SKM-1 (cell line): ENCODE data around the gene EYS.
A peak's percentile ranks its signal among the peaks of the same experiment; 100 is the strongest.
"Not testable (repeated sequence)": the region's sequence is repeated elsewhere in the genome, so short reads cannot be mapped to it uniquely, and the experiment has no call there.

Experiments
- DNase-seq: peaks from one replicate; lab custom pipeline; 2025; ENCODE audit not compliant: unreplicated experiment; lab: John Stamatoyannopoulos, UW

Gene EYS

DNA sequence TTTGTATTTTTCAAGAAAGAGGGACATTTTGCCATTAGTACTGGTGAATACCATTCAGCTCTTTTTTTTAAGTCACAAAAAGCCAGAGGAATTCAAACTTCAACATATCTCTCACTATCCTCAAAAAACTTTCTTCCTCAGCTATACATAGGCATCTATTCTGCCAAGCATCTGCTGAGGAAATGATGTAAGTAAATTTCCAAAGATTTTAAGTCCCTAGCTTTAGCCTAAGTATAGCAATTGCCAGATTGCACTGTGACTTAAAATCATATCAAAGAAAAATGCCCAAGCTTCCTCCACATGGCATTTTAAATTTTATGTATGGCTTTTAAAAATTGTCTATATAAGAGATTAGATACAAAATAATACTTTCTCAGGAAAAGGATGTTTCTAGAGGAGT, 237.4 kb downstream of the EYS start:
- no peak for DNase-seq

GRCh38 chr6:65468307-65468706, 238.7 kb downstream of the EYS start:
- no peak for DNase-seq

DNA sequence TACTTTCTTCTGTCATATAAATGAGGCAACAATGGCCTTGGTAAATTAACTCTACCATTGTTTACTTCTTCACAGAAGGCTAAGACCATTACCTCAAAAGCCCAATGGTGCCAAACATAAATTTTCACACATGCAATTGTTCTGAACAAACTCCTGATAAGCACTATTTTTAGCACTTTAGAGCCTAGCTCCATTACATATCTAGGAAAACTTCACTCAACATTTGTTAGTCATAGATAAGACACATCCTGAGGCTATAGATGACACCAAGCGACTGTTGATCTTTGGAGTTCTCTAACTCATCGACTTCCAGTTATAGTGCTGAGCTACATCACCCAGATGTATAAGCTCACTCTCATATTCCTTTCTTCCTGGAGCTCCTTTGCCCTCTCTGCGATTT, 245.9 kb downstream of the EYS start:
- no peak for DNase-seq

DNA sequence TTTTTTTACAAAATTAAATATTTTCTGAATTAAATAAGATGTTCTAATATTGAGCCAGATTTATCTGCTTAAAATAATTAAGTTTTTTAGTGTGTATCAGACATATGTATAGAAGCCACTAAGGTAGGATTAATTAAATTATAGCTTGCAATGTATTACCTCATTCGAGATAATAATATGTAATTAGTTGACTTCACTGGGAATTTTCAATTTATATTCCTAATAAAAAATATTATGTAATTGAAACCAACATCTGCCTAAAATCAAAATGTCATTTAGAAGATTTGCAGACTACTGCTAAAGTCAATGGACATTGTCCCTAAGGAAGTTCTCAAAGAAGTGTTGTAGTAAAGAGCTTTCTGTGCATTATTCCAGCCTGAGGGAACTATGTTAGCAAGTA, 254.7 kb downstream of the EYS start:
- DNase-seq, result no peak

- no peak for DNase-seq
Observed at GRCh38 chr6:65450451-65450850, 256.6 kb downstream of the EYS start.

DNA sequence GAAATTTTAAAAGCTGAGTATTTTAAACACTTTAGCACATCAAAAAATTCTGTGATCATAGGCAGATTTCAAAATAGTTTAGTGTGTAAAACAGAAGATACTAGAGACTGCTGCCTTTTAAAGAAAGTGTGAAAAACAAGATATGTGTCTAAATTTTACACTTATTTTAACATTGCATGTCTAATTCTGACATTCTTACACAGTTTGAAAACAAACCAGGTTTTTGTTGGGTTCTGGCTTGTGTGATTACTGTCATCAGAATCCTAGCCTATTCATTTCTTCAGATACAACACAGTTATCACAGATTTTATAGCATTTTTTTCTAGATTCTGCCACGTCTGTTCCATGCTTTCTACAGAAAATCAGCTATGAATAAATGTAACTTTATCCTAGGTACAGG, 257.1 kb downstream of the EYS start:
- no peak for DNase-seq

DNA sequence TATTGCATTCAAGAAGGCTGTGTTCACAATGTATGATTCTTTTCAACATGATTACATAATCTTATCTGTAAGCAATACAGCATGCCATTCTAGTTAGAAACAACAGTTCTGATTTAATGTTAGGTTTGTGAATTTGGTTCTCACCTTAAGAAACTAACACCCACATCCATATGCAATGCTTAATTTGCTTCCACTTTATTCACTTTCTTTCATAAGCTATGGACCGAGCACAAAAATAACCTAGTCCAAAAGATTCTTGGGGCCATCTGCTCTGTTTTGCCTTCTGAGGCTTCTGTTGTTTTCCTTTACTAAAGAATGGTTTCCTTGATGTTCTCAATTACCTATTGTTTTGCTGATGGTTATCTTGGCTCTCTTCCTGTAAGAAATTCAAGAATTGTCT, 258.2 kb downstream of the EYS start:
- DNase-seq, result no peak

- DNase-seq, result no peak
Observed at GRCh38 chr6:65436281-65436680, 270.7 kb downstream of the EYS start.

DNA sequence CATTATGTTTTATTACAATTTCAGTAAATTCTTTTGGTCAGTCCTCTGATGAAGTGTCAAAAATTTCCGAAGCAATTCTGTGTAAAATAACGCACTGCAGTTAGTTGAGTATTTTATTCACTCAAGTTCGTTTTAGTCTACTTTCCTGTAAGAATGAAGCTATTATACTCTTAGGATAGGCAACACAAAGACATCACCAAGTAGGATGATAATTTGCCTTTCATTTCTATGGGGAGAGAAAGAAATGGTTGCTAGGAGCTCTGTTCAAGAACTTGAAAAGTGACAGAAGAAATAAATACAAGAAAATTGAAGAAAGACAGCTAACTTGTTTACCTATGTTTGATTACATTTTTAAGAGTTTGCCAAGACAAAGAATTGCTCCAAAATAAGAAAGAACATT, 290.4 kb downstream of the EYS start:
- no peak for DNase-seq

GRCh38 chr6:65410309-65410708, 296.7 kb downstream of the EYS start:
- no peak for DNase-seq

GRCh38 chr6:65402564-65402963, 304.5 kb downstream of the EYS start:
- no peak for DNase-seq

DNA sequence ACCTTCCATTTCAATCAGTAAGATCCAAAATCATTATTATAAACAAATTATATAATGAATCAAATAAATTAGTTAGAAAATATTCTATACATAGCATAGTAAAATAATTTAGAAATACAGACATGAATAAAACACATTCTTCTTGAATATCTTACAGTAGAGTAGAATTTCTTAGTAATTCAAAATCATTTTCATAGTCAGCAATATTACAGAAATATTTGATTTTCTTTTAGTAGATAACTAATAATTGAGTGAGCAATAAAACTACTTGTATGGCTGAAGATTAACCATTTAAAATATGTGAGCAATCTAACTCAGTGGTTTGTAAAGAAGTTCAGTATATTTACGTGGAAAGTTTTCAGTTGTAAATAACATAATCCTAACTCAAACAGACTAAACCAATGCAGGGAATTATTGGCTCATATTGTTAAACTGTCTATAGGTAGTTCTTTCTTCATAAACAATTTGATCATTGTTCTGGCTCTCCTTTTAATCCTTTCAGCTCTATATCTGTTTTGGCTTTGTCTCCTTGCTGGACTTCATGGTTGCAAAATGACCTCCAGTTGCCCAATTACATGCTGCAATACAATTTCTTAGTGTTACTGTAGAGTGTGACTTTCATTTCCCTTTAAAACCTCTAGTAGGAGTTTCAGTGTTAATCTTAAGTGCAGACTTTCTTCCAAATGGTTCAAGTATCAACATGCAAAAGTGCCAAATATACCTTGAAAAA, 307.5 kb downstream of the EYS start:
- DNase-seq, result peak; percentile 69

GRCh38 chr6:65398851-65399250, 308.2 kb downstream of the EYS start:
- no peak for DNase-seq

DNA sequence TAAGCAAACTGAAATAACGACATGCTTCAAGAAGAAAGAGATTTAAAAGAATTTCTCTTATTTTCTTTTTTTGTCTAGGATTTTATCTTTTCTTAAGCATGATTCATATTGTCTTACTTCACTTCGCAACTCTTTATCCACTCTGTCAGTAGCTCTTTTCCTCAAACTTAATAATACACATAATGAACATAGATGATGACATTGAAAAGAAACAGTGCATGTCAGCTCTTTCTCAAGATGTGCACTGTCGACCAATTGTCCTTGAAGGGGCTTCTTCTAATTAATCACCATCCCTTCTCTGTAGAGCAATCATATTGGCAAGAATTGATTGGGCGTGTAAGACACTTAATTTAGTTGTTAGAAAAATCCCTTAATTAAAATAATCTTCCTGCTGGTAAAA, 356.5 kb downstream of the EYS start:
- no peak for DNase-seq

- not testable (repeated sequence) for DNase-seq
Observed at GRCh38 chr6:65302655-65303054, 404.4 kb downstream of the EYS start.

DNA sequence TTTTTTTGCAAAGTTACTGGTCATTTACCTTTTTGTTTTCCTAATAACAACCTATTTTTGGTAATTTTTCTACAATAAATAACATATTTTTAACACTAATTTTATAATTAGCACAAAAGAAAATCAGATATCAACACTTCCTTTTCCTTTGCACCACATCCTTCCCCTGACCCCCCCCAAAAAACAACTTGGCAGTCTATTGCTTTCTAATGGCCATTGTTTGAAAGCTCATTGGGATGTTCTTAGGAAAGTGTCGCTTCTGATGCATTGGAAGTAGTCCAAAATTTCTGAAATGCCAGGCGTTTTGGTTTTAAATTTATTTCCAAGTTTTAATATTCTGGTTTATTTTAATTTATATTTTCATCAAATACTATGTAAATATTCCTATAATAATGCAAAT, 407.8 kb downstream of the EYS start:
- no peak for DNase-seq

- DNase-seq, result no peak
Observed at GRCh38 chr6:65295812-65296211, 411.2 kb downstream of the EYS start.

DNA sequence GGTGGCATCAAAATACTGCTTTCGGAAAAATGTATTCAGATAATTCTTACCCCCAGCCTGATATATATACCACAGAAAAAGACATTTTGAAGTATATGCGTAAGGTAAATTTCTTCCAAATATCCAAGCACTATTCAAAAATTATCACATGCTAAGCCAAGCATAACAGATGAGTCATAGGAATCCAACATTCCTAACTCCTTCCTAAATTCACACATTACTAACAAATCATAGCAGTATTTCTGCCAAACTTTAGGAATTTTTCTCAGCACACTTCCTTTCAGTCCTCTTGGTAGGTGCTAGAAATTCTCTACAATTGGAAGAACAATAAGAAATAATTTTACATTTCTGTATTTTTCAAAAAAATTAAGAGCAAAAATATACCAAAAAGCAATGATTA, 417.5 kb downstream of the EYS start:
- no peak for DNase-seq

DNA sequence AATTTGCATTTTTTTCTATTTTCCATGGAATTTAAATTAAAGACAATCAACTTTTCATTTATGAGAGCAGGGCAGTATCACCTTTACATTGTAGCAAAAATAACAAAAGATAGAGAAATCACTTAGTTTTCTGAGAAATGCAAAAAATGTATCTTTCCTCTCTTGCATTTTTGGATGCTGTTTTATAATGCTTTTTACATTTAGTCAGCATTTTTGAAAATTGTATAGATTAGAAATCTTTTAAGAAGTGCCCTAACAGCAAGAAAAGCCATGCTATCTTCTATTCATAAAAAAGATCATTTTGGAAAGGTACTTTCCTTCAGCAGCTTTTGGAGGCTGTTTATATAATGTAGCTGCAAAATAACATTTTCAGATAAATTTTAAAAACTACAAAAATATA, 421.8 kb downstream of the EYS start:
- no peak for DNase-seq

DNA sequence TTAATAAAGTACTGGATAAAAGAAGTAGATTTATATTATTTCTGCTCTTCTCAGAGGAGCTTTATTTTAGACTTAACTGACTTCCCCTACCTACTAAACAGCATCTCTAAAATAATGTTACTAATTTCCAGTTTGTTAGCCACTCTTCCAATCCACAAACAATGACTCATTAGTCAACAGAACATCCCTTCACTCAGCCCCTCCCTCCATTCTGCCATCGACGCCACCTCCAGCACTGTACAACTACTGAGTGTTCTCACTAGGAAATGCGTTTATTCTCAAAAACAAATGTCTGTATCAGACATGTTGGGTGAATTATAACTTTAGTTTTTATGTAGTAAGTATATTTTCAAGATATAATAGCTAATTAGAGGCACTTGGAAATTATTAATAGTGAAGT, 427.0 kb downstream of the EYS start:
- no peak for DNase-seq

DNA sequence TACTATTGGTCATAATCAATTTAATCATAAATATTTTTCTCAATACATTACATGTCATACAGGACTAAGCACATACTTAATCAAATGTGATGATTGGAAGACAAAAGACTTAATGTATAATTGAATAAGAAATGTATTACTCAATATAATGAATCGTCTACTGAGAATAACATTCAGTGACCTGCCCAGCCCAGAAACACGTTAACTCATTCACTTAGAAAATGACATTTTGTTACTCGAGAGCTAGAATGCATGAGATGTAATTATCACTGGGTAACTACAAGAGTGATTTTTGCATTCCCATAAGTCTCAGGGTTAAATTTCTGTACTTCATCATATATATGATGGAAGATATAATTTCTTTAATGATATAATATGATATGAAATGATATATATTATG, 444.8 kb downstream of the EYS start:
- DNase-seq, result no peak

- DNase-seq, result no peak
Observed at GRCh38 chr6:65259982-65260381, 447.0 kb downstream of the EYS start.

DNA sequence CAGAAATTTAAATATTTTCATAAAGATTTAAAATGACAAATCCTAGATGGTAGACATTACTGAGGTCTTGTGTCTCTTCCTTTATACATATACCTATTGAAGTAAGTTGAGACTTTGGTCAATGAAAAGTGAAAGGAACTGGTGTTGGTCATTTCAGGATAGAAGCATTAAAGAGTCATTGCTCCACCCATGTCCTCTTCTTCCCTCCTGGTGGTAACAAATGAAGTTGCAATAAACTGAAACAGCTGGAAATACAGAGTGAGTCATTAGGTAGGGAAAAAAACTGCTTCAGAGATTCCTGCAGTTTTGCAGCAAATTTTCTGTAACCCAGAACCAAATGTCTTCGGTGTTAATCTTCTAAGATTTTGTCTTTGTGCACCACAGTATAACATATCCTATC, 448.0 kb downstream of the EYS start:
- DNase-seq, result no peak

GRCh38 chr6:65253041-65253440, 454.0 kb downstream of the EYS start:
- no peak for DNase-seq
